ENCODE measurements around the gene NLRP6.
A peak's percentile ranks its signal among the peaks of the same experiment; 100 is the strongest.
"Not testable (repeated sequence)": the region's sequence is repeated elsewhere in the genome, so short reads cannot be mapped to it uniquely, and the experiment has no call there.

NLRP6 gene

GRCh38 chr11:278001-278951 lies at the start of gene NLRP6:
TSS of gene NLRP6 (plus strand) at chr11:278407. CDS start at chr11:278570, 163 bp downstream.
- Mint-ChIP-seq H3K4me1 (peaks cover 40% of the 10 kb centered on the region), H3K4me3 (peak within 1 kb of the TSS; percentile 78), H3K27ac (peak within 1 kb of the TSS; percentile 76), H3K9me3 (no peaks in the 10 kb centered on the region), H3K27me3 (peaks cover 2% of the 10 kb centered on the region), H3K36me3 (peaks cover 3% of the 10 kb centered on the region)

GRCh38 chr11:230431-230830 lies 47.8 kb upstream of the NLRP6 start:
- peaks cover 7% of the 10 kb centered on the region for H3K36me3 Mint-ChIP-seq
- H3K27ac Mint-ChIP-seq: no peak overlapping the region
- no peaks in the 10 kb centered on the region for H3K9me3 Mint-ChIP-seq
- H3K4me3 Mint-ChIP-seq: no peak overlapping the region
- H3K27me3 Mint-ChIP-seq: no peaks in the 10 kb centered on the region
- peaks cover 23% of the 10 kb centered on the region for H3K4me1 Mint-ChIP-seq

- peaks cover 5% of the 10 kb centered on the region for H3K36me3 Mint-ChIP-seq
- no peaks in the 10 kb centered on the region for H3K27me3 Mint-ChIP-seq
- H3K27ac Mint-ChIP-seq: peak overlapping the region; percentile 55
- no peaks in the 10 kb centered on the region for H3K9me3 Mint-ChIP-seq
- peaks cover 23% of the 10 kb centered on the region for H3K4me1 Mint-ChIP-seq
- no peak overlapping the region for H3K4me3 Mint-ChIP-seq
These were observed 45.2 kb upstream of the NLRP6 start for GRCh38 chr11:232783-233565.

- H3K4me3 Mint-ChIP-seq: peak overlapping the region; percentile 84
- H3K27me3 Mint-ChIP-seq: no peaks in the 10 kb centered on the region
- H3K36me3 Mint-ChIP-seq: peaks cover 5% of the 10 kb centered on the region
- H3K9me3 Mint-ChIP-seq: no peaks in the 10 kb centered on the region
- H3K4me1 Mint-ChIP-seq: peaks cover 33% of the 10 kb centered on the region
- peak overlapping the region; percentile 96 for H3K27ac Mint-ChIP-seq
These were observed 43.0 kb upstream of the NLRP6 start for GRCh38 chr11:235180-235579.

DNA sequence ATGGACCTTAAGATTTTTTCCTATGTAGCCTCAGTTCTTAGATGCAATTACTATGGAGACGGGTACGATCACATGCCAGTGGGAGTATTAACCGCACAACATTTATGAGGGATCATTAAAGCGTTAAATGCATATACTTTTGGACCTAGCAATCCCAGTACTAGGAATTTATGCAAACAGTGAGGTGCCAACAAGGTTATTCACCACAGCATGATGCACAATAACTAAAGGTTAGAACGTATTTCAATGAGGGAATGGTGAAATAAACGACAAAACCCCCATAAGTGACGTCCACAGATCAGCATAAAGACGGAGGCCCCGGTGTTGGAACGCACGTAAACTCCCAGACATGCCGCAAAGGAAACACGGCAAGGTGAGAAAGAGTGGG lies 42.6 kb upstream of the NLRP6 start:
- Mint-ChIP-seq H3K9me3 (no peaks in the 10 kb centered on the region), H3K4me3 (peak overlapping the region; percentile 84), H3K4me1 (peaks cover 37% of the 10 kb centered on the region), H3K27ac (peak overlapping the region; percentile 96), H3K36me3 (peaks cover 5% of the 10 kb centered on the region), H3K27me3 (no peaks in the 10 kb centered on the region)

DNA sequence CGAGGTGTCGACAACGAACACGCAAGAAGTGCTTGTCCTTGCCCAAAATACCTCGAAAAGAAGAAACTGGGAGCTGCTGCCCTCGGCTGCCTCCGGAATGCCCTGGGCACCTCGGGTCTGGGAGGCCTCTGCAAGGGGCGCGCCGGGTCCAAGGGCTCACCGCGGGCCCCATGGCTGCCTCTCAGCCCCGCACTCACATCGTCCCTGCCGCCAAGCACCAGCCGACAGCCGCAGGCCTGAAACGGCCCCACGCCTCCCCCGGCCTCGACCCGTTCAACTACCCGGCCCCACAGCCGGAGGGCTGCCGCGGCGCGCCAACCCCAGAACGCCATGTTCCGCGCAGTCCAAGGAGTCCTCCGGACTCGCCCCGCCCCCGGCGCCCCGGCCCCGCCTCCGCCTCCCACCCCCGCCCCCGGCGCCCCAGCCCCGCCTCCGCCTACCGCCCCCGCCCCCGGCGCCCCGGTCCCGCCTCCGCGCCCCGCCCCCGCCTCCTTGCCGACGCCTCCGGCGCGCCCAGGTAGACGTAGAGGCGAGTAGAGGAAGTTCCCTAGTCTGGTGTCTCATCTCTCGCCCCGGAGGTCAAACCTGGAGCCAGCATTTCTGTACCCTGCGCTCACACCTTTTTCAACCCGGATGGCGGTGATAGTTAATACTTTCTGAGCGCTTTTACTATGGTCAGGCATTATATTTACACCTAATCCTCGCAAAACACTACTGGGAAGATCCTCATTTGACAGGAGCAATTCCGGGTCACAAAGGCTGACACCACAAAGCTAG lies 42.0 kb upstream of the NLRP6 start, which contains the start of gene SIRT3:
Gene SIRT3, minus strand, starts transcription at position 346 of the 777 bp plus-strand sequence. Its CDS starts 14 bp downstream, at position 332.
- Mint-ChIP-seq H3K4me3 (peak within 1 kb of the TSS; percentile 97), H3K9me3 (no peaks in the 10 kb centered on the region), H3K27ac (peak within 1 kb of the TSS; percentile 99), H3K36me3 (peaks cover 7% of the 10 kb centered on the region), H3K4me1 (peaks cover 38% of the 10 kb centered on the region), H3K27me3 (no peaks in the 10 kb centered on the region)

DNA sequence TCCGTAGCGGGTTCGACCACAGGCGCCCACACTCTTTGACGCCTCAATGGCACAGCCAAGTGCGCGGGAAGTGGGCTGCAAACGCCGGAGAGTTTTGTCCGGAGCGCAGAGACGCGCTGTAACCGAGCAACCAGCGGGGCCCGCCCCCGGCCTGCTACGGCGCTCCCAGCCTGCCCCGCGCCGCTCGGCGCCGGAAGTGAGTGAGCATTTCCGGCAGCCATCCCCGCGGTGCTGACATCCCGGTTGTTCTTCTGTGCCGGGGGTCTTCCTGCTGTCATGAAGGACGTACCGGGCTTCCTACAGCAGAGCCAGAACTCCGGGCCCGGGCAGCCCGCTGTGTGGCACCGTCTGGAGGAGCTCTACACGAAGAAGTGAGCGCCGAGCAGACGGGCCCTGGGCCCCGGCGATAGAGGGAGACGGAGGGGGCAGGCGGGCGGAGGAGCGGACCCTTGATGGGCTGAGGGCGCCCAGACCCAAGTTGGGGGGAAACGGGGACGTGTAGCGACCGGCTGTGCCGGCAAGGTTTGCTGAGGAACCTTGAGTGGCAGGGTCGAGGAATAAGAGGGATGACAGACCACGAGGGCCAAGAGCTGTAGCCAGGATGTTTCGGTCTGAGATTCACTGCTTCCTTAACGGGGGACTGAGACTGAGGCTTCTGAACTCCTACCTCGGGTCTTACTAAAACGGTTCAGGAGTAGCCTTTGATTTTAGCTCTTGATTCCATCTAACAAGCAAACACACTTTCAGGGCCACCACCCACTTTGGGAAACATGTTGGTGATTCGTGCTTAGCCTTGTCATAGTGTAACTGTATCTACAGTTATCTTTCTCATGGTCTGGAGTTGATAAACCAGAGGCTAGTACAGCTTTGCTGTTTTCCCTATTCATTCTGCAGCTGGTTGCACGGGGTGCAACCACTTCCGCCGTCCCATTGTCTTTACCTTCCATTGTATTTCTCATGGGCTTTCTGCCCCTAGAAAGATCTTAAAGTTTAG lies 41.1 kb upstream of the NLRP6 start, which contains the start of gene PSMD13:
Gene PSMD13, plus strand, starts transcription at position 203 of the 994 bp plus-strand sequence. Its CDS starts 74 bp downstream, at position 277.
- Mint-ChIP-seq H3K4me1 (peaks cover 47% of the 10 kb centered on the region), H3K36me3 (peaks cover 13% of the 10 kb centered on the region), H3K27ac (peak within 1 kb of the TSS; percentile 99), H3K9me3 (no peaks in the 10 kb centered on the region), H3K4me3 (peak within 1 kb of the TSS; percentile 97), H3K27me3 (no peaks in the 10 kb centered on the region)

DNA sequence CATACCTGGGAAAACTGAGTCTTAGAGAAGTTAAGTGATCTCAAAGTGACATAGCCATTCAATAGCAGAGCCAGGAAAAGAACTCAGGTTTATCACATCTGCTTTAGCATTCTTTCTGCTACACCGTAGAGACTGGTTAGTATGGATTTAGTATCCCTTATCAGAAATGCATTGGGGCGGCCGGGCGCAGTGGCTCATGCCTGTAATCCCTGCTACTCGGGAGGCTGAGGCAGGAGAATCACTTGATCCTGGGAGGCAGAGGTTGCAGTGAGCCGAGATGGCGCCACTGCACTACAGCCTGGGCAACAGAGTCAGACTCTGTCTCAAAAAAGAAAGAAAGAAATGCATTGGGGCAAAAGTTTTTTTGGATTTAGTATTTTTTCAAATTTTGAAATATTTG lies 39.9 kb upstream of the NLRP6 start:
- H3K36me3 Mint-ChIP-seq: peaks cover 15% of the 10 kb centered on the region
- H3K4me3 Mint-ChIP-seq: peak overlapping the region; percentile 97
- peaks cover 56% of the 10 kb centered on the region for H3K4me1 Mint-ChIP-seq
- H3K9me3 Mint-ChIP-seq, H3K27me3 Mint-ChIP-seq: not testable (repeated sequence)
- H3K27ac Mint-ChIP-seq: peak overlapping the region; percentile 99

- peaks cover 19% of the 10 kb centered on the region for H3K36me3 Mint-ChIP-seq
- H3K27ac Mint-ChIP-seq: peak overlapping the region; percentile 47
- no peaks in the 10 kb centered on the region for H3K27me3 Mint-ChIP-seq
- peaks cover 59% of the 10 kb centered on the region for H3K4me1 Mint-ChIP-seq
- H3K9me3 Mint-ChIP-seq: no peaks in the 10 kb centered on the region
- H3K4me3 Mint-ChIP-seq: peak overlapping the region; percentile 45
These were observed 37.9 kb upstream of the NLRP6 start for GRCh38 chr11:240315-240714.

DNA sequence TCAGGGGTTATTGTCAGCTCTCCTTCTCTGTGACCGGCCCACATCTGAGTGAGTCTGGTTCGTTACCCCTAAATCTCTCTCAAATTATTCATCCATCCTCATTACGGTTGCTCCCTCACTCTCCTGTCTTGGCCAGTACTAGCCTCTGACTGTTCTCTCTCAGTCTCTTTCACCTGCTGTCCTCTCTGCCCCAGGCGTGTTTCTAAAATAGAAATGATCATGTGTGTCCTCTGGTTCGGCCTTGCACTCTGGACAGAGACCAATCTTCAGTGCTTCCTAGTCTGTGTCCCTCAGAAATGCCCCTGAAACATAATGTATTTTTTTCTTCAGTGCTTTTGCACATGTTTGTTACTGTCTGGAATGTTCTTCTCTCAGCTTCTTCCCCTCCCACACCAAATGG lies 36.6 kb upstream of the NLRP6 start:
- peaks cover 54% of the 10 kb centered on the region for H3K4me1 Mint-ChIP-seq

GRCh38 chr11:244376-244775 lies 33.8 kb upstream of the NLRP6 start:
- peaks cover 31% of the 10 kb centered on the region for H3K36me3 Mint-ChIP-seq
- no peaks in the 10 kb centered on the region for H3K9me3 Mint-ChIP-seq
- no peak overlapping the region for H3K4me3 Mint-ChIP-seq
- peaks cover 43% of the 10 kb centered on the region for H3K4me1 Mint-ChIP-seq
- H3K27ac Mint-ChIP-seq: no peak overlapping the region
- no peaks in the 10 kb centered on the region for H3K27me3 Mint-ChIP-seq

More for the DNA sequence above, 36.6 kb upstream of the NLRP6 start:
- H3K36me3 Mint-ChIP-seq: peaks cover 23% of the 10 kb centered on the region
- H3K4me3 Mint-ChIP-seq: peak overlapping the region; percentile 1
- H3K27me3 Mint-ChIP-seq: no peaks in the 10 kb centered on the region
- no peaks in the 10 kb centered on the region for H3K9me3 Mint-ChIP-seq
- H3K27ac Mint-ChIP-seq: peak overlapping the region; percentile 92

DNA sequence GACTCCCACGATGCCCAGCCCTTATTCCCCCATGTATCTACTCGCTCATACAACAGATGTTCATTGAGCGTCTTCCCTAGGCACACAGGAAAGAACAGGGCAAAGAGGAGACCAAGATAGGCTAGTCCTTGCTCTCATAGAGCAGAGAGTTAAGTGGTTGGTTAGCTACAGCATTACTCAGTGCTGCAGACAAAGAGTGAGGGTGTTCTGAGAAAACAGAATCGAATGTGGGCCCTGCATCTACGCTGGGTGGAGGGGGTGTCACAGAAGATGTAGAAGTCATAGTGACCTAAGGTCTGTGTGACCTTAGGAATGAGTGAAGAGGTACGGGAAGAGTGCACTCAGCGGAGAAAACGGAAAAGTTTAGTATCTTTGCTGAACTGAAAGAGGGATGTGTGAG lies 29.1 kb upstream of the NLRP6 start:
- Mint-ChIP-seq H3K36me3 (peaks cover 27% of the 10 kb centered on the region), H3K4me1 (peaks cover 28% of the 10 kb centered on the region), H3K9me3 (no peaks in the 10 kb centered on the region), H3K4me3 (no peak overlapping the region), H3K27me3 (no peaks in the 10 kb centered on the region), H3K27ac (no peak overlapping the region)

GRCh38 chr11:250274-250673 lies 27.9 kb upstream of the NLRP6 start:
- no peak overlapping the region for H3K27ac Mint-ChIP-seq
- H3K27me3 Mint-ChIP-seq: no peaks in the 10 kb centered on the region
- H3K36me3 Mint-ChIP-seq: peaks cover 25% of the 10 kb centered on the region
- peaks cover 21% of the 10 kb centered on the region for H3K4me1 Mint-ChIP-seq
- H3K4me3 Mint-ChIP-seq: no peak overlapping the region
- H3K9me3 Mint-ChIP-seq: no peaks in the 10 kb centered on the region

DNA sequence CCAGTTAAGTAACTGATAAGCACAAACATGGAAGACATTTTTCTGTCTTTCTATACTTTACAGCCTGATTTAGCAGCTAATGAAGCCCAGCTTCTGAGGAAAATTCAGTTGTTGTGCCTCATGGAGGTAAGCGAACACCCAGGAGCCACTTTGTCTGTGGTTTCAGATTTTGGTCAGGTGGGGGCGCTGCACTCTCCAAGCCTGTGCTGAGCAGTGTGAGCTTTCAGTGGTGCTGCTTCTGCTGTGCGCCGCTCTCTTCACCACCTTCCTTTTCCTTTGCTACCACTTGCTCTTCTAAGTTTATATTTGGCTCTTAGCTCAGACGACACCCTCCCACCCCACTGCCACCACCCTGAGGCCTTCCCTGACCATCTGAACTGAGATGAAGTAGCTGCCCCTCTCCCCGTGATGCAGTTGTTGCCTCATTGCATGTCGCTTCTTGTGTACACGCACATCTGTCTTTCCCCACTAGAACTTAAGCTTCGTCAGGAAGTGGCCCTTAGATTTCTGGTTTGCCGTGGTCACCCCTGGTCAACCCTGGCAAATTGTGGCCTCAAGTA lies 27.4 kb upstream of the NLRP6 start:
- Mint-ChIP-seq H3K9me3 (no peaks in the 10 kb centered on the region), H3K4me1 (peaks cover 18% of the 10 kb centered on the region), H3K36me3 (peaks cover 23% of the 10 kb centered on the region), H3K27me3 (no peaks in the 10 kb centered on the region), H3K27ac (peak overlapping the region; percentile 41), H3K4me3 (no peak overlapping the region)

Measured in activated naive CD4-positive, alpha-beta T cell treated with anti-CD3 and anti-CD28 coated beads, Interleukin-2, amount 50 U/mL, for 24 hours (primary cell).